Endothelial cell of umbilical vein (primary cell): Measurements from ENCODE around the gene DCX. TPM values are rescaled to one million over a fixed set of nuclear protein-coding genes. Genes with fewer than 3 reads are reported as not detected.

Experiments used
- BruUV-seq: library from RNA; stranded (reverse); fragments of 400-500 nt; replicated peaks from 2 replicates; lab custom pipeline; 2021; lab: Mats Ljungman, UMichigan
- CTCF ChIA-PET: fragments of 300-600, 350-600 bp; sonication (Branson Sonifier 250); formaldehyde crosslinking; loops from one replicate; lab custom pipeline; 2021; ENCODE audit warnings: antibody characterized with exemption, inconsistent platforms; lab: Charles Lee
- POLR2A ChIA-PET: fragments of 300-600, 350-600 bp; sonication (Branson Sonifier 250); formaldehyde crosslinking; loops from one replicate; lab custom pipeline; 2021; ENCODE audit warnings: antibody characterized with exemption, inconsistent platforms; lab: Charles Lee
- DNase-seq: peaks from one replicate; pipeline ENCODE4 v3.0.0-alpha.2; 2011; ENCODE audit warnings: low read depth, low spot score
- FAIRE-seq: peaks from 2 replicates; lab custom pipeline; 2011; peaks lifted over from hg19 to GRCh38; lab: Jason Lieb, UNC
- H2AFZ ChIP-seq: 2 replicates; pipeline ENCODE4 v1.6.0; 2012; ENCODE audit warnings: low read depth, low read length, control low read depth, inconsistent platforms
- H3K27ac ChIP-seq: 2 replicates; pipeline ENCODE4 v1.5.1; 2011; ENCODE audit warnings: low read depth, mild to moderate bottlenecking, control low read depth, low read length, moderate library complexity; ENCODE audit not compliant: insufficient read depth
- H3K27me3 ChIP-seq, 2 experiments: 2 replicates each; pipeline versions ENCODE4 v1.6.0 to v1.6.1; 2011; ENCODE audit warnings: low read length in 2 of 2, mixed read lengths in 1 of 2; ENCODE audit not compliant: control insufficient read depth in 2 of 2, insufficient read depth in 2 of 2
- H3K36me3 ChIP-seq, 2 experiments: 2 replicates in 1 of 2; 3 replicates in 1 of 2; pipeline ENCODE4 v1.5.1; 2011; ENCODE audit warnings: low read length in 2 of 2, mild to moderate bottlenecking in 1 of 2, moderate library complexity in 1 of 2; ENCODE audit not compliant: control insufficient read depth in 2 of 2, insufficient read depth in 2 of 2; ENCODE audit errors: extremely low read depth in 1 of 2
- H3K4me1 ChIP-seq: 3 replicates; pipeline ENCODE4 v1.5.1; 2011; ENCODE audit warnings: mild to moderate bottlenecking, low read length; ENCODE audit not compliant: control insufficient read depth, insufficient read depth; ENCODE audit errors: extremely low read depth
- H3K4me2 ChIP-seq: 2 replicates; pipeline ENCODE4 v1.6.1; 2011; ENCODE audit warnings: low read length, control low read depth, mixed read lengths; ENCODE audit not compliant: insufficient read depth
- H3K4me3 ChIP-seq, 3 experiments: fragments of 200-600 bp in 1 of 3; sonication (generic), shearing (Covaris generic) in 1 of 3; replicated peaks in 1 of 3; 2 replicates each; pipeline ENCODE4 v1.5.1; 2011 to 2016; ENCODE audit warnings: control low read depth in 3 of 3, low read length in 3 of 3, mild to moderate bottlenecking in 2 of 3, inconsistent platforms in 1 of 3, low read depth in 1 of 3, moderate library complexity in 1 of 3; ENCODE audit not compliant: insufficient read depth in 1 of 3
- H3K79me2 ChIP-seq: 2 replicates; pipeline ENCODE4 v1.6.0; 2012; ENCODE audit warnings: low read length, inconsistent platforms; ENCODE audit not compliant: control insufficient read depth, insufficient read depth
- H3K9ac ChIP-seq: replicated peaks from 2 replicates; pipeline ENCODE3; 2011; ENCODE audit warnings: low read length, control low read depth; ENCODE audit not compliant: insufficient read depth; ENCODE audit errors: extremely low read depth
- H3K9me1 ChIP-seq: replicated peaks from 3 replicates; pipeline ENCODE4 v1.6.0; 2011; ENCODE audit warnings: mild to moderate bottlenecking, low read length; ENCODE audit not compliant: control insufficient read depth, insufficient read depth; ENCODE audit errors: extremely low read depth
- H3K9me3 ChIP-seq: replicated peaks from 2 replicates; pipeline ENCODE4 v1.5.1; 2012; ENCODE audit warnings: low read length, inconsistent platforms; ENCODE audit not compliant: control insufficient read depth, insufficient read depth
- H4K20me1 ChIP-seq: replicated peaks from 2 replicates; pipeline ENCODE3; 2011; ENCODE audit warnings: mild to moderate bottlenecking, low read length; ENCODE audit not compliant: control insufficient read depth, insufficient read depth; ENCODE audit errors: extremely low read depth
- CTCF ChIP-seq, 2 donors: IDR thresholded peaks; 1 replicate in 1 of 2; 2 replicates in 1 of 2; pipeline ENCODE4 v1.5.1; 2011; ENCODE audit warnings: low read length in 2 of 2, mild to moderate bottlenecking in 2 of 2, moderate library complexity in 2 of 2, control low read depth in 1 of 2, inconsistent platforms in 1 of 2, low read depth in 1 of 2; ENCODE audit not compliant: insufficient read depth in 1 of 2; ENCODE audit errors: extremely low read depth in 1 of 2
- GATA2 ChIP-seq: IDR thresholded peaks from 2 replicates; pipeline ENCODE4 v1.7.0; 2011; ENCODE audit warnings: low read depth, mild to moderate bottlenecking, moderate library complexity, mixed read lengths, low read length; ENCODE audit not compliant: insufficient read length, insufficient read depth
- dilution Hi-C: fragments of 300-500 bp; cut with MboI; formaldehyde crosslinking; loops from one replicate; pipeline ENCODE4 v1.15.0; 2019; ENCODE audit warnings: low sequenced_read_pairs; ENCODE audit not compliant: extremely low pct_ligation_motif_present
- intact Hi-C: fragments of 100-400 bp; cut with micrococcal nuclease; formaldehyde crosslinking; loops from one replicate; pipeline ENCODE4 v1.10.0; 2022
- polyA plus RNA-seq, 4 experiments: library from polyadenylated mRNA; depleted of rRNA in 3 of 4; stranded (reverse) in 3 of 4; unstranded in 1 of 4; fragments of >200 nt; gene quantifications; 2 replicates each; pipeline versions ENCODE4 v1.2.1 to v1.2.3, GENCODE V29; 2011 to 2012; ENCODE audit warnings: missing spikeins in 1 of 4
- total RNA-seq: library from RNA; stranded (reverse); gene quantifications from 2 replicates; pipeline ENCODE4 v1.2.3, GENCODE V29; 2021

The DCX gene
- total and polyA plus RNA-seq, 2 donors (not counting 3 experiments of a cell fraction or from before 2014, with no cell fraction given) = not detected

GRCh38 chrX:111328858-111329257 is 83.1 kb downstream of the DCX start:
- Histone ChIP-seq H3K79me2 (no peaks in the 10 kb centered on the region), H3K36me3 (no peaks in the 10 kb centered on the region), H3K4me1 (no peaks in the 10 kb centered on the region), H2AFZ (no peak overlapping the region), H3K9ac (no peak overlapping the region), H4K20me1 (no peaks in the 10 kb centered on the region), H3K4me2 (no peak overlapping the region), H3K4me3 (no peak overlapping the region), H3K9me1 (no peaks in the 10 kb centered on the region), H3K9me3 (no peaks in the 10 kb centered on the region), H3K27me3 (no peaks in the 10 kb centered on the region), H3K27ac (no peak overlapping the region)
- ChIA-PET CTCF (no interaction called here), POLR2A (no interaction called here)
- dilution Hi-C loops (no loop called here), intact Hi-C loops (no loop called here)
- DNase-seq (no peak), FAIRE-seq (no peak)
- BruUV-seq = no TSS peak
- TF ChIP-seq CTCF (IDR thresholded peaks at IDR 0.05; ENCODE audit: extremely low read depth in 1 of 2, insufficient read depth in 1 of 2, low read depth in 1 of 2, low read length in 2 of 2) = no peak

- Histone ChIP-seq H3K4me2 (no peak overlapping the region), H3K36me3 (no peaks in the 10 kb centered on the region), H3K9me1 (no peaks in the 10 kb centered on the region), H3K9ac (no peak overlapping the region), H3K79me2 (no peaks in the 10 kb centered on the region), H3K9me3 (no peaks in the 10 kb centered on the region), H2AFZ (no peak overlapping the region), H4K20me1 (no peaks in the 10 kb centered on the region), H3K4me3 (no peak overlapping the region), H3K27ac (no peak overlapping the region), H3K4me1 (no peaks in the 10 kb centered on the region), H3K27me3 (no peaks in the 10 kb centered on the region)
- intact Hi-C loops (no loop called here), dilution Hi-C loops (no loop called here)
- no TSS peak for BruUV-seq
- no peak for DNase-seq
- no peak for FAIRE-seq
- ChIA-PET CTCF (no interaction called here), POLR2A (no interaction called here)
- TF ChIP-seq GATA2 = no peak
Measured at GRCh38 chrX:111322231-111322855, 89.6 kb downstream of the DCX start.
